Loucy (cell line): ENCODE measurements around the gene ABCA5.

Experiments used
- H2AFZ ChIP-seq: fragments of 200-600 bp; sonication (generic); 2 replicates; pipeline ENCODE4 v1.6.0; 2016; ENCODE audit warnings: antibody characterized with exemption, mild to moderate bottlenecking, low read length, moderate library complexity
- H3F3A ChIP-seq: fragments of 200-600 bp; 2 replicates; pipeline ENCODE4 v1.6.0; 2016; ENCODE audit warnings: antibody characterized with exemption, low read depth, mild to moderate bottlenecking
- H3K27me3 ChIP-seq: fragments of 200-600 bp; sonication (generic); 2 replicates; pipeline ENCODE4 v1.6.1; 2014; ENCODE audit warnings: low read length, mild to moderate bottlenecking; ENCODE audit not compliant: insufficient read depth, poor library complexity, severe bottlenecking
- H3K36me3 ChIP-seq: fragments of 200-600 bp; sonication (generic); 2 replicates; pipeline ENCODE4 v1.6.1; 2016; ENCODE audit warnings: low read length; ENCODE audit not compliant: insufficient read depth
- H3K4me1 ChIP-seq: fragments of 200-600 bp; sonication (generic); 2 replicates; pipeline ENCODE4 v1.5.1; 2014; ENCODE audit warnings: low read length, mild to moderate bottlenecking; ENCODE audit not compliant: insufficient read depth, poor library complexity, severe bottlenecking
- H3K4me2 ChIP-seq: fragments of 200-600 bp; sonication (generic); 2 replicates; pipeline ENCODE4 v1.6.0; 2014; ENCODE audit warnings: antibody characterized with exemption, low read length, low read depth, mild to moderate bottlenecking; ENCODE audit not compliant: poor library complexity, severe bottlenecking
- H3K4me3 ChIP-seq: fragments of 200-600 bp; sonication (generic); 2 replicates; pipeline ENCODE4 v1.5.1; 2014; ENCODE audit warnings: low read length, mild to moderate bottlenecking, mixed read lengths; ENCODE audit not compliant: poor library complexity, severe bottlenecking
- H3K79me2 ChIP-seq: fragments of 200-600 bp; sonication (generic); 2 replicates; pipeline ENCODE4 v1.6.1; 2014; ENCODE audit warnings: low read length; ENCODE audit not compliant: insufficient read depth
- H3K9ac ChIP-seq: fragments of 200-600 bp; sonication (generic); 2 replicates; pipeline ENCODE4 v1.6.0; 2014; ENCODE audit warnings: mild to moderate bottlenecking, low read depth, low read length, moderate library complexity; ENCODE audit not compliant: poor library complexity, severe bottlenecking
- H3K9me2 ChIP-seq: fragments of 200-600 bp; sonication (generic); replicated peaks from 2 replicates; pipeline ENCODE4 v1.6.1; 2016; ENCODE audit warnings: low read depth, low read length, mixed read lengths
- H3K9me3 ChIP-seq: fragments of 200-600 bp; sonication (generic); 2 replicates; pipeline ENCODE4 v1.6.1; 2014; ENCODE audit warnings: mild to moderate bottlenecking, antibody characterized with exemption, low read length, low read depth; ENCODE audit not compliant: insufficient read depth
- H4K20me1 ChIP-seq: fragments of 200-600 bp; sonication (generic); 2 replicates; pipeline ENCODE4 v1.6.0; 2014; ENCODE audit warnings: antibody characterized with exemption, low read length, mild to moderate bottlenecking; ENCODE audit not compliant: insufficient read depth, poor library complexity, severe bottlenecking
- EZH2phosphoT487 ChIP-seq: fragments of 200-600 bp; IDR thresholded peaks from 2 replicates; pipeline ENCODE4 v1.6.1; 2018; ENCODE audit warnings: antibody characterized with exemption, mild to moderate bottlenecking, moderate library complexity, borderline replicate concordance
- TF ChIP-seq, protein P1 (sequence below): fragments of 200-600 bp; sonication (generic); conservative IDR thresholded peaks from 2 replicates; pipeline ENCODE4 v1.5.1; 2014; ENCODE audit warnings: mild to moderate bottlenecking, antibody characterized with exemption, low read length

Gene ABCA5

DNA sequence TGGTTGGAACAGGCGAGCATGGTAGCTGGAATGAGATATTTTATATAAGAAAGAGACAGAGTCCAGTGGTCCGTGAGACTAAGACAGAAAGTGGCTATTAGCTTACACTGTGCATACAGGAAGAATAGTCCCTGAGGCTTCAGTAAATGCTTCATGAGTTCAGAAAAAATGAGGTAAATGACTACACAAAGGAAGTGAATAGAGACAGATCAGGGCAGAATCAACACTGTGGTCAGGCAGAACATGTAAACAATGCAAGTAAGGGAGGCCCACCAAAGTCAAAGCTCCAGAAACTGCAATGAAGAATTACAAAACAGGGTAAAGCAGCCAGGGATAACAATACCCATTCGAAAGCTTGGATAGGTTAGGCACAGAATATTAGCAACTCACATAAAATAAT lies 103.1 kb downstream of the ABCA5 start:
- H2AFZ ChIP-seq: no peak overlapping the region
- H4K20me1 ChIP-seq: no peaks in the 10 kb centered on the region
- H3K4me3 ChIP-seq: no peak overlapping the region
- no peaks in the 10 kb centered on the region for H3F3A ChIP-seq
- no peaks in the 10 kb centered on the region for H3K4me1 ChIP-seq
- no peaks in the 10 kb centered on the region for H3K27me3 ChIP-seq
- H3K36me3 ChIP-seq: no peaks in the 10 kb centered on the region
- no peaks in the 10 kb centered on the region for H3K79me2 ChIP-seq
- H3K9me3 ChIP-seq: no peaks in the 10 kb centered on the region
- no peak for TF ChIP-seq EZH2phosphoT487
- TF ChIP-seq, protein P1, sequence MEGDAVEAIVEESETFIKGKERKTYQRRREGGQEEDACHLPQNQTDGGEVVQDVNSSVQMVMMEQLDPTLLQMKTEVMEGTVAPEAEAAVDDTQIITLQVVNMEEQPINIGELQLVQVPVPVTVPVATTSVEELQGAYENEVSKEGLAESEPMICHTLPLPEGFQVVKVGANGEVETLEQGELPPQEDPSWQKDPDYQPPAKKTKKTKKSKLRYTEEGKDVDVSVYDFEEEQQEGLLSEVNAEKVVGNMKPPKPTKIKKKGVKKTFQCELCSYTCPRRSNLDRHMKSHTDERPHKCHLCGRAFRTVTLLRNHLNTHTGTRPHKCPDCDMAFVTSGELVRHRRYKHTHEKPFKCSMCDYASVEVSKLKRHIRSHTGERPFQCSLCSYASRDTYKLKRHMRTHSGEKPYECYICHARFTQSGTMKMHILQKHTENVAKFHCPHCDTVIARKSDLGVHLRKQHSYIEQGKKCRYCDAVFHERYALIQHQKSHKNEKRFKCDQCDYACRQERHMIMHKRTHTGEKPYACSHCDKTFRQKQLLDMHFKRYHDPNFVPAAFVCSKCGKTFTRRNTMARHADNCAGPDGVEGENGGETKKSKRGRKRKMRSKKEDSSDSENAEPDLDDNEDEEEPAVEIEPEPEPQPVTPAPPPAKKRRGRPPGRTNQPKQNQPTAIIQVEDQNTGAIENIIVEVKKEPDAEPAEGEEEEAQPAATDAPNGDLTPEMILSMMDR: no peak
- H3K9ac ChIP-seq: no peak overlapping the region
- no peaks in the 10 kb centered on the region for H3K9me2 ChIP-seq
- no peak overlapping the region for H3K4me2 ChIP-seq

GRCh38 chr17:69222707-69223258 lies 104.2 kb downstream of the ABCA5 start:
- TF ChIP-seq EZH2phosphoT487: no peak
- TF ChIP-seq, protein P1: no peak
- H3K79me2 ChIP-seq: no peaks in the 10 kb centered on the region

GRCh38 chr17:69220098-69220497 lies 106.8 kb downstream of the ABCA5 start:
- H3K36me3 ChIP-seq: no peaks in the 10 kb centered on the region
- no peak overlapping the region for H3K9ac ChIP-seq
- no peaks in the 10 kb centered on the region for H3K4me1 ChIP-seq
- no peaks in the 10 kb centered on the region for H4K20me1 ChIP-seq
- H3K4me3 ChIP-seq: no peak overlapping the region
- H3K9me2 ChIP-seq: no peaks in the 10 kb centered on the region
- H3K79me2 ChIP-seq: no peaks in the 10 kb centered on the region
- no peak for TF ChIP-seq EZH2phosphoT487
- TF ChIP-seq, protein P1: no peak
- H3K27me3 ChIP-seq: no peaks in the 10 kb centered on the region
- H2AFZ ChIP-seq: no peak overlapping the region
- no peaks in the 10 kb centered on the region for H3F3A ChIP-seq
- H3K4me2 ChIP-seq: no peak overlapping the region
- no peaks in the 10 kb centered on the region for H3K9me3 ChIP-seq

More at GRCh38 chr17:69222707-69223258, 104.2 kb downstream of the ABCA5 start:
- Histone ChIP-seq H3K4me3 (no peak overlapping the region), H3K36me3 (no peaks in the 10 kb centered on the region), H2AFZ (no peak overlapping the region), H4K20me1 (no peaks in the 10 kb centered on the region), H3K9me2 (no peaks in the 10 kb centered on the region), H3K4me2 (no peak overlapping the region), H3K9me3 (no peaks in the 10 kb centered on the region), H3K4me1 (no peaks in the 10 kb centered on the region), H3K27me3 (no peaks in the 10 kb centered on the region), H3K9ac (no peak overlapping the region), H3F3A (no peaks in the 10 kb centered on the region)
